Trophoblast cell (in vitro differentiated cells and primary cell): ENCODE measurements around the gene SYT5.
A peak's percentile ranks its signal among the peaks of the same experiment; 100 is the strongest.

Experiments
- DNase-seq, 2 donors: peaks; one replicate each; pipeline ENCODE4 v3.0.0-alpha.2; 2016
- H2AFZ ChIP-seq: 2 replicates; pipeline ENCODE4 v1.6.1; 2013; ENCODE audit warnings: low read length, moderate library complexity, mild to moderate bottlenecking; ENCODE audit not compliant: insufficient read depth, poor library complexity
- H2AK5ac ChIP-seq: 2 replicates; pipeline ENCODE4 v1.6.1; 2013; ENCODE audit warnings: mild to moderate bottlenecking, low read length
- H2BK120ac ChIP-seq: 2 replicates; pipeline ENCODE4 v1.6.1; 2013; ENCODE audit warnings: low read length, mild to moderate bottlenecking, moderate library complexity; ENCODE audit not compliant: insufficient read depth, poor library complexity
- H2BK12ac ChIP-seq: 2 replicates; pipeline ENCODE4 v1.6.1; 2013; ENCODE audit warnings: mild to moderate bottlenecking, low read length, moderate library complexity
- H2BK5ac ChIP-seq: 2 replicates; pipeline ENCODE4 v1.6.1; 2013; ENCODE audit warnings: low read length, low read depth, moderate library complexity, mild to moderate bottlenecking; ENCODE audit not compliant: poor library complexity
- H3K14ac ChIP-seq: 2 replicates; pipeline ENCODE4 v1.6.1; 2013; ENCODE audit warnings: mild to moderate bottlenecking, low read length
- H3K18ac ChIP-seq: 2 replicates; pipeline ENCODE4 v1.6.1; 2013; ENCODE audit warnings: mild to moderate bottlenecking, low read length
- H3K23ac ChIP-seq: 2 replicates; pipeline ENCODE4 v1.6.1; 2013; ENCODE audit warnings: low read length
- H3K27ac ChIP-seq: 2 replicates; pipeline ENCODE4 v1.5.1; 2013; ENCODE audit warnings: low read depth, mild to moderate bottlenecking, inconsistent platforms, low read length, moderate library complexity
- H3K27me3 ChIP-seq: 2 replicates; pipeline ENCODE4 v1.6.1; 2013; ENCODE audit warnings: inconsistent platforms, mild to moderate bottlenecking, low read length, moderate library complexity; ENCODE audit not compliant: insufficient read depth
- H3K36me3 ChIP-seq, 2 experiments: 1 replicate in 1 of 2; 2 replicates in 1 of 2; pipeline ENCODE4 v1.6.1; 2013; ENCODE audit warnings: low read length in 2 of 2, mild to moderate bottlenecking in 2 of 2, moderate library complexity in 1 of 2; ENCODE audit not compliant: insufficient read depth in 2 of 2, control insufficient read depth in 1 of 2
- H3K4ac ChIP-seq: 2 replicates; pipeline ENCODE4 v1.6.1; 2013; ENCODE audit warnings: low read depth, mild to moderate bottlenecking, low read length, moderate library complexity
- H3K4me1 ChIP-seq, 2 experiments: 1 replicate in 1 of 2; 2 replicates in 1 of 2; pipeline ENCODE4 v1.6.1; 2013; ENCODE audit warnings: low read length in 2 of 2, mild to moderate bottlenecking in 2 of 2, moderate library complexity in 1 of 2; ENCODE audit not compliant: insufficient read depth in 2 of 2, control insufficient read depth in 1 of 2
- H3K4me2 ChIP-seq: 2 replicates; pipeline ENCODE4 v1.6.1; 2013; ENCODE audit warnings: inconsistent platforms, mild to moderate bottlenecking, low read length, moderate library complexity
- H3K4me3 ChIP-seq: 2 replicates; pipeline ENCODE4 v1.5.1; 2013; ENCODE audit warnings: mild to moderate bottlenecking, low read depth, low read length, inconsistent platforms
- H3K79me1 ChIP-seq: one replicate; pipeline ENCODE4 v1.6.1; 2013; ENCODE audit warnings: low read length
- H3K79me2 ChIP-seq: 2 replicates; pipeline ENCODE4 v1.6.1; 2013; ENCODE audit warnings: low read length, mild to moderate bottlenecking; ENCODE audit not compliant: control insufficient read depth, insufficient read depth, poor library complexity
- H3K9ac ChIP-seq: 2 replicates; pipeline ENCODE4 v1.6.1; 2013; ENCODE audit warnings: mild to moderate bottlenecking, low read length
- H3K9me3 ChIP-seq: 2 replicates; pipeline ENCODE4 v1.6.1; 2013; ENCODE audit warnings: low read depth, mild to moderate bottlenecking, control low read depth, inconsistent platforms, low read length; ENCODE audit not compliant: insufficient read depth
- H4K12ac ChIP-seq: 2 replicates; pipeline ENCODE4 v1.6.1; 2013; ENCODE audit warnings: low read depth, mild to moderate bottlenecking, low read length, moderate library complexity
- H4K8ac ChIP-seq: 2 replicates; pipeline ENCODE4 v1.6.1; 2013; ENCODE audit warnings: low read depth, mild to moderate bottlenecking, low read length, moderate library complexity
- H4K91ac ChIP-seq: one replicate; pipeline ENCODE4 v1.6.1; 2013; ENCODE audit warnings: low read depth, mild to moderate bottlenecking, low read length, moderate library complexity
- WGBS: extraction: QIAGEN DNeasy Blood & Tissue Kit; methylation state at CpG from one replicate; pipeline ENCODE4 v1.1.7; 2013; ENCODE audit warnings: missing lambda C conversion rate; ENCODE audit not compliant: insufficient read length, insufficient coverage; ENCODE audit errors: extremely low coverage; 5-methylcytosine and 5-hydroxymethylcytosine counted together

The SYT5 gene

GRCh38 chr19:55165952-55166529 is 14.0 kb downstream of the SYT5 start:
- Histone ChIP-seq H2BK12ac (no peak overlapping the region), H3K4ac (no peak overlapping the region), H2AK5ac (no peak overlapping the region), H2BK5ac (no peak overlapping the region), H3K36me3 (no peaks in the 10 kb centered on the region), H3K27me3 (peaks cover 7% of the 10 kb centered on the region), H4K91ac (no peak overlapping the region), H2BK120ac (no peak overlapping the region), H3K4me1 (peaks cover 2 to 3% of the 10 kb centered on the region in 2 experiments), H3K27ac (no peak overlapping the region), H3K9ac (no peak overlapping the region), H3K9me3 (peaks cover 3% of the 10 kb centered on the region), H4K8ac (no peak overlapping the region), H3K4me2 (peak overlapping the region; percentile 69), H3K23ac (no peak overlapping the region), H3K18ac (no peak overlapping the region), H4K12ac (no peak overlapping the region), H3K14ac (no peak overlapping the region), H3K79me2 (no peaks in the 10 kb centered on the region), H3K79me1 (no peaks in the 10 kb centered on the region), H3K4me3 (peak overlapping the region; percentile 63), H2AFZ (peak overlapping the region; percentile 70)
- no CpG with 5 or more reads among the region's 34 CpGs for WGBS
- peak in 1 of 2 donors; percentile 84 for DNase-seq

- Histone ChIP-seq H2AFZ (no peak overlapping the region), H3K79me2 (no peaks in the 10 kb centered on the region), H3K36me3 (no peaks in the 10 kb centered on the region), H3K27ac (no peak overlapping the region), H3K79me1 (no peaks in the 10 kb centered on the region), H2BK12ac (no peak overlapping the region), H3K4me3 (no peak overlapping the region), H3K14ac (no peak overlapping the region), H3K4me1 (peaks cover 2% of the 10 kb centered on the region in 2 experiments), H2BK120ac (no peak overlapping the region), H3K9me3 (peaks cover 6% of the 10 kb centered on the region), H2AK5ac (no peak overlapping the region), H4K12ac (no peak overlapping the region), H3K18ac (no peak overlapping the region), H4K8ac (no peak overlapping the region), H3K27me3 (peaks cover 12% of the 10 kb centered on the region), H3K4ac (no peak overlapping the region), H3K4me2 (no peak overlapping the region), H3K9ac (no peak overlapping the region), H3K23ac (no peak overlapping the region), H4K91ac (no peak overlapping the region), H2BK5ac (no peak overlapping the region)
- no CpG with 5 or more reads among the region's 61 CpGs for WGBS
- DNase-seq, result no peak
Measured at GRCh38 chr19:55161571-55162322, 18.3 kb downstream of the SYT5 start.

DNA sequence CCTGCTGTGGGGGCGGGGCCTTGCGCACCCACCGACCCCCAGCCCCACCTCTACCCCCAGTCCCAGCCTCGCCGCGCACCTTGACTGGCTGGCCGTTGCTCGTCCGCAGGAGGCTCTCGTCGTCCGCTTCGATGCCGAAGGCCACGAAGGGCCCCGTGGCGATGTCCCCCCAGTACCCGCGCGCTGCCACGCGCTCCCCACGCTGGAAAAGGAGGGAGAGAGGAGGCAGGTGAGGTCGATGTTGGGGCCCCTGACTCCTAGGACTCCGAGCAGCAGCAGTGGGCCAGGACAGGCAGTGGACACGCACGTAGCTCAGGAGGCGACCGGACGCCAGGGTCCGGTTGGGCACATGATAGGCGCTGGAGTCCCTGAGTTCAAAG is 19.1 kb downstream of the SYT5 start:
- H3K18ac ChIP-seq, result no peak overlapping the region
- H3K79me2 ChIP-seq, result no peaks in the 10 kb centered on the region
- no peaks in the 10 kb centered on the region for H3K36me3 ChIP-seq
- H3K4ac ChIP-seq, result no peak overlapping the region
- no peak for DNase-seq
- H3K9me3 ChIP-seq, result peaks cover 11% of the 10 kb centered on the region
- no peak overlapping the region for H2AK5ac ChIP-seq
- H3K79me1 ChIP-seq, result no peaks in the 10 kb centered on the region
- H3K27ac ChIP-seq, result no peak overlapping the region
- H4K91ac ChIP-seq, result no peak overlapping the region
- whole genome bisulfite sequencing, result no CpG with 5 or more reads among the region's 32 CpGs
- no peak overlapping the region for H3K14ac ChIP-seq
- peaks cover 20% of the 10 kb centered on the region for H3K27me3 ChIP-seq
- no peak overlapping the region for H3K4me2 ChIP-seq
- H2BK120ac ChIP-seq, result no peak overlapping the region
- no peak overlapping the region for H4K12ac ChIP-seq
- no peak overlapping the region for H2BK5ac ChIP-seq
- H3K23ac ChIP-seq, result no peak overlapping the region
- H3K4me3 ChIP-seq, result no peak overlapping the region
- no peak overlapping the region for H2BK12ac ChIP-seq
- H3K9ac ChIP-seq, result no peak overlapping the region
- H2AFZ ChIP-seq, result no peak overlapping the region
- H4K8ac ChIP-seq, result no peak overlapping the region
- peaks cover 0 to 2% of the 10 kb centered on the region in 2 experiments for H3K4me1 ChIP-seq

DNA sequence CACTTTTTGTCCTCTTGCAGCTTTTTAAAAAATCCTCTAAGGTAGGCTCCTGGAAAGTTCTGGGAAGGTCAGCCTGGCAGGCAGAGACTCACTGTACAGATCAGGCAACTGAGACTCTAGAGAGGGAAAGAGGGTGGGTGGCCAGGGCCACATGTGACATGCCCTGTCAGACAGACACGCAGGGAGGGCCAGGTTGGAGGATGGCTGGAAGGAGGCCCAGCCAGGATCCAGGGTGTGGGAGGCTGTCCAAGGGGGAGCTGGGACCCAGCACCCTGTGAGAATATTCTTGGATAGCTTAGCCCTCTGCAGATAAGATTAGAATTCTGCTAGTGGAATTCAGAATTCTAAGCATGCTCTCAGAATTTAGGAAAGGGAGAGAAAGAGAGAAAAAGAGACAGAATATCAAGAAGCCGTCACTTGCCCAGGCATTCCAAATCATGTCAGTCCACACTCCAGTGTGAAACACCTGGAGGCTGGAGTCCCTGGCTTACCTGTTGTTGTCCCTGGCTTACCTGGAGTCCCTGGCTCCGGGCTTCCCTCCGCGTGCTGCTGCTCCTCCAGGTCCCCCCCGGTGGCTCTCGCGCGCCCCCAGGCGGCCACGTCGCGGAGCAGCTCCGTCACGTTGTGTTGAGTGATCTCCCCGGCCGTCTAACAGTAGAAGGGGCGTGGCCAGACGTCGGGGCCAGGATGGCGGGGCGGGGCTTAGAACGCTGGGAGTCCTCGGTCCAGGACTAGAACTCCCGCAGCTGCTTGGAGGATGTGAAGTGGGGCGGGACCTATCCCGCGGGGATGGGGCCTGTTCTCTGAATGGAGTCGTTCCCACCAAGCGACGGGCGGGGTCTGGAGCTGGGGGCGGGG is 19.7 kb downstream of the SYT5 start:
- Histone ChIP-seq H3K79me2 (no peaks in the 10 kb centered on the region), H3K27ac (no peak overlapping the region), H3K9ac (no peak overlapping the region), H3K4me1 (no peaks in the 10 kb centered on the region), H2BK5ac (no peak overlapping the region), H3K4ac (no peak overlapping the region), H3K23ac (no peak overlapping the region), H3K4me3 (no peak overlapping the region), H3K4me2 (no peak overlapping the region), H3K36me3 (no peaks in the 10 kb centered on the region), H4K8ac (no peak overlapping the region), H3K9me3 (peaks cover 11% of the 10 kb centered on the region), H3K27me3 (peaks cover 22% of the 10 kb centered on the region), H3K14ac (no peak overlapping the region), H4K91ac (no peak overlapping the region), H4K12ac (no peak overlapping the region), H2AK5ac (no peak overlapping the region), H2BK120ac (no peak overlapping the region), H2BK12ac (no peak overlapping the region), H3K79me1 (no peaks in the 10 kb centered on the region), H2AFZ (no peak overlapping the region), H3K18ac (no peak overlapping the region)
- peak; percentile 87 to 94 for DNase-seq
- no CpG with 5 or more reads among the region's 33 CpGs for WGBS
